NCI-H1105 (cell line): ENCODE results near the gene PSMD10.

ENCODE experiments used
- DNase-seq: peaks from one replicate; lab custom pipeline; 2025; lab: John Stamatoyannopoulos, UW

PSMD10 gene

GRCh38 chrX:108091264-108091877, at the start of gene PSMD10, which contains the start of gene ATG4A:
Gene PSMD10 (minus strand): TSS chrX:108091542. CDS start chrX:108091520, 22 bp downstream.
Gene ATG4A (plus strand): TSS chrX:108091778. CDS start chrX:108091827, 49 bp downstream.
- DNase-seq, result peak; percentile 85

- no peak for DNase-seq
These were observed 47.7 kb upstream of the PSMD10 start for GRCh38 chrX:108138814-108139702.

DNA sequence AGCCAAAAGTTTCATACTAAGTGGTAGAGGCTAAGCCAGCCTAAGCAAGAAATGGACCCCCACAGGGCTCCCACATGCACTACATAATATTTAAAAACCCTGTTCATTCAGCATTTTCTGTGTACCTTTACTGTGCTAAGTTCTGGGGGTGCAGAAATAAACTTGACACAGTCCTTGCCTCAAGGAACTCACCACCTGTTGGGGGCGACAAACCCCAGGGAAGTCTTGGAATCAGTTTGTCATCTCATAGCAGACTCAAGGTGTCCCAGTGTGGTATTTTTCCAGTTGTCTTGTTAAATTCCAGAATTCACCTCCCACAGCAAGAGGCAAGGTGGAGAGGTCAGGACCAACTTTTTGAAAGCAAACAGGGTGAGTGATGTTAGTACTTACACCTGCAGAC, 43.4 kb upstream of the PSMD10 start:
- DNase-seq, result no peak

GRCh38 chrX:108132876-108133275, 41.5 kb upstream of the PSMD10 start:
- no peak for DNase-seq

DNA sequence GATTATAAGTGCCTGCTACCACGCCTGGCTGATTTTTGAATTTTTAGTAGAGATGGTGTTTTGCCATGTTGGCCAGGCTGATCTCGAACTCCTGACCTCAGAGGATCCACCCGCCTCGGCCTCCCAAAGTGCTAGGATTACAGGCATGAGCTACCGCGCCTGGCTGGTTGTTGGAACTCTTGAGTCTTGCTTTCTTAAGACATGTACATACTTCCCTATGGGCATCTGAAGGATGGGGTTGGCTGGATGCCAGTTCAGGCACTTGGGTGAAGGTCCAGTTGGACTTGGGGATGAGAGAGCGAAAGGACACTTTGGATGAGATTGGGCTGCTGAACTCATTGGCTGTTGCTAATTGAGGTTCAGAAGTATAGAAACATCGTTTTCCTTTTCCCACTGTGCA, 40.7 kb upstream of the PSMD10 start:
- DNase-seq, result no peak

GRCh38 chrX:108131471-108131870, 40.1 kb upstream of the PSMD10 start:
- DNase-seq, result no peak

DNA sequence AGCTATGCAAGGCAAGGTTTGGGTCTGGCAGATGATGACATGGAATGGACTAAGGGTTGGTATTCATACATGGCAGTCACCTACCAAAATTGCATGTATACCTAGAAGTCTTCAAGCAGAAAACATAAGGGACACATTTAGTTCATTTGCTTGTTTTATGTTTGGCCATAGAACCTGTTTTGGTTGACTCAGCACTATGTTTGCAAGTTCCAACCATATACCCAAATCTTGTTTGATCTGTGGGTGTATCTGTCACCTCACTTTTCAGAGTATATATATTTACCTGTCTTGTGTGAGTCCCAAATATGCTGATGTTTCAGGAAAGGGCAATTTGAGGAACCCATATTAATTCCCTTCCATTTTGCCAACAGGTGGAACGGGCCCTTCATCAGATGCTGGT, 39.5 kb upstream of the PSMD10 start:
- DNase-seq, result no peak

DNA sequence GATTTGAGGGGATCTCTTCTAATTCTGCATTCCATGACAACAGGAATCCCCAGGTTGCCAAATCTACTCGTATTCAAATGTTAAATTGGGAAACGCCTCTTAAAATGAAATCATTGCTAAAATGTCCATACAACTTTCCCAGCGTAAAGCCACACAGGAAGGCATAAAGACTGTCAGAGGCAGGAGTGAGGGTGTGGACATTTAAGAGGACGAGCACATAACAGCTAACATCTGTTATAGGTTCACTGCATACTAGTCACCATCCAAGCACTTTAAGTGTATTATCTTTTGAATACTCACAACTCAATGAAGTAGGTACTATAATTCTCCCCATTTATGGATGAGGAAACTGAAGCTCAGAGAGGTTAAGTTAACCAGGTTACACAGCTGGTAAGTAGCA, 35.8 kb upstream of the PSMD10 start:
- DNase-seq, result no peak

- no peak for DNase-seq
These were observed 35.3 kb upstream of the PSMD10 start for GRCh38 chrX:108126661-108127060.

- DNase-seq, result no peak
These were observed 32.4 kb upstream of the PSMD10 start for GRCh38 chrX:108123591-108124366.

DNA sequence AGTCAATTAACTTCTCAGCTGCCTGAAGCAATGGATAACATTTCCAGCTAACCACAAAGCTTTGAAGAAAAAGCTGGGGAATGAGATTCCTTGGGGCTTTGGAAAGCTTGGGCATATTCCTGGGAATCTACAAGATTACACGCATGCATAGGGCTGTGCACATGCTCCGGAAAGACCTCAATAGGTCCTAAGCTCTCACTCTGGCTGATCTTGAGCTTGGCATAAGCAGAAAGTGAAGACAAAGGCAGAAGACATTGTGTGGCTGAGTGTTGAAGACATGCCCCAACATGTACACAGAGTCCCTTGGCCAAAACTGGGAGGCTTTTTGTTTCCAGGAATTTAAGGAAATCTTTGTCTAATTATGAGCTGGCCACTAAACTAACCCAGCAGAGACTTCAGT, 31.4 kb upstream of the PSMD10 start:
- no peak for DNase-seq

GRCh38 chrX:108121291-108121690, 29.9 kb upstream of the PSMD10 start:
- DNase-seq, result no peak

DNA sequence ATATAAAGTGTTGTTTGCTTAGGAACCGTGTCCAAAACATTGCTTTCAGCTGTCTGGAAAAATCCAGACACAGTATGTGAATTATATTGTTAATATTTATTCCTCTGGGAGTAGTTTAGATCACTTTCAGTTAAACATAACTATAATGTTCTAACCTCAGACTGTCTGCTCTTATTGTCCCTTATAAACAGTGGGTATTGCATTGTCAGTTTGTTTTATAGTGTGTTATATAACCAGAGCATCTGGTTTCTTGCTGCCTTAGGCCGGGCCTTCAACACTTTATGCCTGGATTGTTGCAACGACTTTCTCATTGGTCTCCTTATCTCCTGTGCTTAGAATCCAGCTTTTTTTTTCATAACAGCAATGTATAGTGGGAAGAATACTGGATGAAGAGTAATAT, 26.6 kb upstream of the PSMD10 start:
- DNase-seq, result peak; percentile 1

GRCh38 chrX:108114541-108114940, 23.2 kb upstream of the PSMD10 start:
- no peak for DNase-seq

DNA sequence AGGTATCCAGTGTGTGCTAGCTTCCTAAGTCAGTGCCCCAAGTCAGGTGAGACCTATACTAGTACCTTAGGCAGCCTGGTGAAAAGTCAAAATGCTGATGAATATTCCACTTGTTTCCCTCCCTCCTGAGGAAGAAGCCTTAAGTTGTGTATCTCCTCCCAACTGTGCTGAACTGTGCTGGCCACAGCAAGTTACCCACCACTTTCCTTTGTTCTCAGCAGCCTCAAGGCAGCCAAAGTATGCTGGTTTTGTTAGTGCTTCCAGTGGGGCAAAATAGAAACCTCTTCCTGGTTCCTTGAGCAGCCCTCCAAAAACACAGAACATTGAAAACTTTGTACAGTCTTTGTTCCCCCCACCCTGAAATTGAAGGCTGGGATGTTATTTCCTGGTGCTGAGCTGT, 14.1 kb upstream of the PSMD10 start:
- DNase-seq, result no peak

GRCh38 chrX:108097380-108097779, 6.0 kb upstream of the PSMD10 start:
- no peak for DNase-seq

- DNase-seq, result no peak
These were observed 543 bp upstream of the PSMD10 start for GRCh38 chrX:108091878-108092291.

- no peak for DNase-seq
These were observed 665 bp downstream of the PSMD10 start for GRCh38 chrX:108090491-108091263.

- no peak for DNase-seq
These were observed 2.8 kb downstream of the PSMD10 start for GRCh38 chrX:108088511-108088910.

- no peak for DNase-seq
These were observed 3.5 kb downstream of the PSMD10 start for GRCh38 chrX:108087792-108088191.

DNA sequence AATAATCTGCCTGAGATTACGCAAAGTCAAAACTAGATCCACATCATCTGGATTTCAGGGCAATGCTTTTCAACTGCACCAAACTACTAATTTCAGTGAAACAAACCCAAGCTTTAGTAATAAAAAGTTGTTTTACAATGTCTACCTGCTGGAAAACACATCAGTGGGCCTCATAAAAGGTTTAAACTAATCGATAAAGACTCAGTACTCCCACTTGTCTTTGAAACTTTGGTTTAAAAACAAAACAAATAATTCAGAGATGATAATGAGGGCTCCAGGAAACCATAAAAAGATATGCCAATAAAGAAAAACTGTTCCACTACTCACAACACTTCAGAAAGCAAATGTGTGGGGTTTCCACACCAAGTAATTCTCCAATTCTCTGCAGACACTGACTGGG, 10.2 kb downstream of the PSMD10 start:
- no peak for DNase-seq

- no peak for DNase-seq
These were observed 18.6 kb downstream of the PSMD10 start for GRCh38 chrX:108072746-108073145.
